Measurements from ENCODE around the gene CTSW. TPM values are rescaled to one million over a fixed set of nuclear protein-coding genes. Genes with fewer than 3 reads are reported as not detected.

CTSW gene
- polyA plus RNA-seq, 1 of the 3 experiments (the other 2 are of a cell fraction) = 0.49 TPM

GRCh38 chr11:65928667-65929066 is 49.0 kb downstream of the CTSW start:
- Histone ChIP-seq H3K4me2 (no peak overlapping the region), H3F3A (replicated peaks; ENCODE audit: insufficient read depth) (peaks cover 20% of the 10 kb centered on the region), H3K4me1 (ENCODE audit: control insufficient read depth in 1 of 2, insufficient read depth in 2 of 2, low read depth in 1 of 2, low read length in 1 of 2) (peaks cover 0 to 10% of the 10 kb centered on the region in 2 experiments; a peak in 2 of 4 replicates), H3K9ac (no peak overlapping the region), H3K79me2 (ENCODE audit: insufficient read depth) (no peaks in the 10 kb centered on the region), H4K20me1 (ENCODE audit: insufficient read depth) (no peaks in the 10 kb centered on the region), H3K27me3 (ENCODE audit: insufficient read depth) (no peaks in the 10 kb centered on the region), H3K27ac (ENCODE audit: low read depth in 2 of 2, low read length in 1 of 2) (no peak overlapping the region), H2AFZ (ENCODE audit: low read depth) (no peak overlapping the region), H3K4me3 (ENCODE audit: low read depth in 2 of 2, low read length in 1 of 2) (no peak overlapping the region), H3K36me3 (replicated peaks in 1 of 2; ENCODE audit: control insufficient read depth in 1 of 2, insufficient read depth in 2 of 2, low read length in 1 of 2) (peaks cover 0 to 9% of the 10 kb centered on the region in 2 experiments), H3K9me3 (no peaks in the 10 kb centered on the region), H3K9me2 (no peaks in the 10 kb centered on the region)
- TF ChIP-seq REST (IDR thresholded peaks at IDR 0.05; ENCODE audit: low read depth, low read length) = no peak
- no peak for TF ChIP-seq RAD21 (IDR thresholded peaks at IDR 0.05; ENCODE audit: low read length)
- no peak for TF ChIP-seq EP300 (IDR thresholded peaks at IDR 0.05; ENCODE audit: borderline replicate concordance in 1 of 2, low read depth in 1 of 2, low read length in 1 of 2)
- no peak for TF ChIP-seq TAF1 (IDR thresholded peaks at IDR 0.05; ENCODE audit: borderline replicate concordance, low read depth, low read length)
- TF ChIP-seq, protein P1, sequence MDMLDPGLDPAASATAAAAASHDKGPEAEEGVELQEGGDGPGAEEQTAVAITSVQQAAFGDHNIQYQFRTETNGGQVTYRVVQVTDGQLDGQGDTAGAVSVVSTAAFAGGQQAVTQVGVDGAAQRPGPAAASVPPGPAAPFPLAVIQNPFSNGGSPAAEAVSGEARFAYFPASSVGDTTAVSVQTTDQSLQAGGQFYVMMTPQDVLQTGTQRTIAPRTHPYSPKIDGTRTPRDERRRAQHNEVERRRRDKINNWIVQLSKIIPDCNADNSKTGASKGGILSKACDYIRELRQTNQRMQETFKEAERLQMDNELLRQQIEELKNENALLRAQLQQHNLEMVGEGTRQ (IDR thresholded peaks at IDR 0.05; ENCODE audit: borderline replicate concordance, low read depth, low read length) = no peak
- no peak for TF ChIP-seq IRF3 (IDR thresholded peaks at IDR 0.05; ENCODE audit: low read depth, low read length)
- no peak for TF ChIP-seq FOXJ3 (CRISPR knock-in tag; IDR thresholded peaks at IDR 0.05)
- TF ChIP-seq RCOR1 (IDR thresholded peaks at IDR 0.05; ENCODE audit: low read length) = no peak
- TF ChIP-seq ZBTB33 (IDR thresholded peaks at IDR 0.05; ENCODE audit: borderline replicate concordance, low read depth) = no peak
- no peak for TF ChIP-seq POLR2AphosphoS5 (IDR thresholded peaks at IDR 0.05; ENCODE audit: low read depth, low read length)
- TF ChIP-seq MAX (IDR thresholded peaks at IDR 0.05; ENCODE audit: low read depth) = no peak
- no peak for TF ChIP-seq EZH2phosphoT487 (IDR thresholded peaks at IDR 0.05; ENCODE audit: borderline replicate concordance, low read depth)
- TF ChIP-seq CHD2 (IDR thresholded peaks at IDR 0.05; ENCODE audit: low read length, partially characterized antibody) = no peak
- TF ChIP-seq TEAD4 (IDR thresholded peaks at IDR 0.05; ENCODE audit: borderline replicate concordance, insufficient read depth) = no peak
- TF ChIP-seq FOSL2 (IDR thresholded peaks at IDR 0.05; ENCODE audit: borderline replicate concordance, low read depth) = no peak
- TF ChIP-seq RFX5 (IDR thresholded peaks at IDR 0.05; ENCODE audit: low read length) = no peak
- CTCF ChIA-PET = no interaction called here
- POLR2A ChIA-PET = no interaction called here
- no peak for DNase-seq
- WGBS (ENCODE audit: low lambda C conversion rate) = 85% methylated on average over 6 of the region's 6 CpGs

Data from SK-N-SH (cell line).